ENCODE data around the gene LXN.

Gene LXN

DNA sequence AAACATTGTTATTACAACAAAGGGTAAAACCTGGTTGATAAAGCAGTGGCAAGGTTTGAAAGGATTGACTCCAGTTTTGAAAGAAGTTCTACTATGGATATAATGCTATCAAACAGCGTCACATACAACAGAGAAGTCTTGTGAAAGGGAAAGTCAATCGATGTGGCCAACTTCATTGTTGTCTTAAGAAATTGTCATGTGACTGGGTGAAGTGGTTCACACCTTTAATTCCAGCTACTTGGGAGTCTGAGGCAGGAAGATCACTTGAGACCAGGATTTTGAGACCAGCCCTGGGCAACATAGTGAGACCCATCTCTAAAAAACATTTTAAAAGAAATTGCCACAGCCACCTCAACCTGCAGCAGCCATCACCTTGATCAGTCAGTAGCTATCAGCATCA is 6.2 kb upstream of the LXN start:
- no peak for DNase-seq (ENCODE audit: insufficient read length, low spot score)
- no peak for FAIRE-seq

DNA sequence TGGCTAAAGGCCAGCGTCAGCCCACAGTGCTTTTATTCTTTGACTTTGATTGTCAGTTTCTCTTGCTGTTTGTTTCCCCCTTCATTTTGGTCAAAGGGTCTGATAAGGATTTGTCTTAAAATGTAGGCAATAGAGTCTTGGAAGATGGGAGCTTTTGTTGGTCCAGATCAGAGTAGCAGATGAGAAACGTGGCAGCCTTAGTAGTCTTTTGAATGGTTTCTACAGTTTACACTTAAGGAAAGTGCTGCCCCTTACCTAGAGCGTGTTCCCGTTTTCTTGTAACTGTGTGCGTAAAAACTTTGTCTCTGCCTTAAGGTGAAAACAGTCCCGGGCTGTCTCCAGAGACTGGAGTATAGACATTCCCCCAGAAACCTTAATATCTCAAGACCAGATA is 630 bp downstream of the LXN start:
- FAIRE-seq (peak; percentile 65), DNase-seq (ENCODE audit: insufficient read length, low spot score) (no peak)

DNA sequence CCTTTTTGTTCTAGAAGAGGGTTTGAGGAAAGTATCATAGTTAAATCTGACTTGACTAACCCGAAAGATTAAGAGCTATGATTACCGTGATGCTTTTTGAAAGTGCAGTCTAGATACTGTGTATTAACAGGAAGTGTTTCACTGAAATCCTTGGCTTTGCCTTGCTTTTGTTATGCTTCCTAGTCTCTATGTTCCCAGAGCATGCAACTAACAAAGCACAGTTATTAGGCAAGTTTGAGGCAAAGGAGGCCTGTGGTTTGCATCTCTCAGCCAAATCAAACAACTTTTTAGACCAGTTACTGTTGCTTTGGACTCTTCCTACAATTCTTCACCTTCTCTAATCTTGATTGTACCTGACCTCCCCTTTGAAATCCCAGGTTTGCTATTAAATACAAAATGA is 3.9 kb downstream of the LXN start:
- FAIRE-seq = no peak
- no peak for DNase-seq (ENCODE audit: insufficient read length, low spot score)

DNA sequence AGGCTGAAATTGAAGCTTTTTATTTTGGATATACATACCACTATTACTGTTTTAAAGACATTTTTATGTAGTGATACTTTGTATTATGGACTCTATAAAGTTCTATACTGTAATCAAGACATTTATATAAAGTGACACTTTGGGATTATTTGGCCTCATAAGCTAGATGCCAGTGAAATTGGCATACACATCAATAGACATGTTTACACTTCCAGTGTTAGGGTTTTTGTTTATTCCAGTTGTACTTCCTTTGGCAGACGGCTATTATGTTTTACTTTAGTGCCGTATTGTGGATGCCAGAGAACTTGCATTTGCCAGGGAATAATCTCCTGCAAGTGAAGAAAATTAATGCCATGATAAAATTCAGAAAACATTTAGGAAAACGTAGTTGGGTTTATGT is 6.0 kb downstream of the LXN start:
- DNase-seq (ENCODE audit: insufficient read length, low spot score) (no peak), FAIRE-seq (no peak)

DNA sequence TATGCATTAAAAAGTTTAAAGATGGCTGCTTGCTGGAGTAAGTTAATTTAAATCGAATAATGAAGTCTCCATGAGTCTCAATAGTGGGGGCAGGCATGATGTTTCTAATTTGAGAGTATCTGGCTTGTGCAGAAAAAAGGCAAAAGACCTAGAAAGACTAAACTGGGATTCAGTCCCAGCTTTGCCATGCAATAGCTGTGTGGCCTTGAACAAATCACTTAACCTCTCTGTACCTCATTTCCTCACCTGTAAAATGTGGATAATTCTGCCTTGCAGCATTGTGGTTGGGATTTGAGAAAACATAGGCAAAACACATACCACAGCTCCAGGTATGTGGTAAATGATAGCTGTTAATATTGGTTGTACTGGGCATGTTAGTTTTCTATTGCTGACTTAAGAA is 8.6 kb downstream of the LXN start:
- DNase-seq (ENCODE audit: insufficient read length, low spot score) = no peak
- FAIRE-seq = no peak

DNA sequence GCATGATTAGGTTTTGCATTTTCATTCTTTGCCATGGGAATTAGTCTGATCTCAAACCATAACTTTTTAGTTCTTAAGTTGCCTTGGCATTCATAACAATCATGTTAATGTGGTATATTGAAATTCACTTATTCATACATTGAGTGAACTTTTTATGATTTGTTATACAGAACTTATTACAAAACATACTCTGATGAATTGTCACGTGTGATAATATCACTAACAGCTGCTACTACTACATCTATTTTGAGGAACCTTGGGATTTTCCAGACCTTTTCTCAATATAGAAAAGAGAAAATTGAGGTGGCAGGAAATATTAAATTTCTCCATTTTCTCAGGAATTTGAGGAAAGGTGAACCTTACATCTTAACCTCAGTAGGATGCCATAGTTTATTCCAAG is 9.2 kb downstream of the LXN start:
- FAIRE-seq = no peak
- no peak for DNase-seq (ENCODE audit: insufficient read length, low spot score)

DNA sequence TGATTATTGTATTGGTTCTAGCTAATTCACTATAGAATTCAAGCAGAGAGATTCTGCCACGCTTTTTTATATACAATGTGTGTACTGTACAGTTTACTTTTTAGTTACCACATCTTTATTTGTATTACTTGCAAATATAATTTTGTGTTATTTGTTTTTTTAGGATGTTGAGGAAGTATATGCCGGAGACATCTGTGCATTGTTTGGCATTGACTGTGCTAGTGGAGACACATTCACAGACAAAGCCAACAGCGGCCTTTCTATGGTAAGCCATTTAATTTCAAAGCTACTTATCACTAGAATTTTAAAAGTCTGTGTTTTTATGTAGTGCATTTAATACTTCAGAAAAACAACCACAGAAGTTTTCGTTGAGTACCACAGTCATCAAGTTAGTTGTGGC is 11.7 kb downstream of the LXN start:
- DNase-seq (ENCODE audit: insufficient read length, low spot score) = no peak
- no peak for FAIRE-seq

DNA sequence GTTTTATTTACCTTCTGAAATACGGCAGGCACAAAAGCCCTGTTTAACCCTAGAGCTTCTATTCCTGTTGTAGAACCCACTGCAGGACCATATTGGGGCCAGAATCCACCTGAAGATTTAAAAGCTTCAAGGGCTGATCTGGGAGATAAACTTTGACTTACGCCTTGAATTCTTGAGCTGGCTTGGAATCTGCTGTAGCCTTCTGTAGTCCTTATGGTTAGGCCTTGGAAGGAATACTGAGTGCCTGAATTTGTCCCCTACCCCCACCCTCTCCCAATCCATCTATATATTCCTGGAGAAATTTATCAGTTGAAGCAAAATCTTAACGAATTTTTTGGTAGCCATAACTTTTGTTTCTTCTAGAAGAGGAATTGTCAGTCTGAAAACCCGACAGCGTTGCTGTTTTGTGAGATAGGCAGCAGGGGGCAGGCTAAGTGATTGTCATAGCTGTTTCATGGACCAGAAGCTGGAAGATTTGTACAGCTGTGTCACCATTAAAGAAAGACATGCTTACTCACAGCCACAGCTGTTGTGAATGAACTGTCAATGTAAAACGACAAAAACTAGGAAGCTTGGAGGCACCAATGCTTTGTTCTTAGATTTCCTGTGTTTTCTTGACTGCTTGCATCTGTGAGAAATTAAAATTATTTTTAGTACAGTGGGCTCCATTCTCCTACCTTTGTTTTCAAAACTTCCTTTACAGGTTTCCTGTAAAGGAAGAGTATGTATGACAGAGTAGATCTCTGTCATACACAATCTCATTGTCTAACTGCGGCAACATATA is 12.8 kb downstream of the LXN start:
- peak; percentile 97 for FAIRE-seq
- no peak for DNase-seq (ENCODE audit: insufficient read length, low spot score)

DNA sequence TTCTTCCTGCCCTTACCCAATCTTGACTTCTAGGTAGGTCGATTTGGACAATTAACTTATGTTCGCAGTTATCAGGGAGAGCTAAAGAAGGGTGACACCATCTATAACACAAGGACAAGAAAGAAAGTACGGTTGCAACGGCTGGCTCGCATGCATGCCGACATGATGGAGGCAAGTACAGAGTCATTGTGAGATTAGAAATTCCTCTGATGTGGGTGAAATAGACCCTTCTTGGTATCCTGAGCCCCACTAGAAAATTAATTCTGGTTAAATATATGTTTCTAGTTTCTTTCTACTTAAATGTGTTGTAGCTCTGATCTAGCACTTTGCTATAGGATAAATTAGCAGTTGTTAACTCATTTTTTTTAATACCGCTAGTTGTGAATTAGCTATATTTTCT is 13.6 kb downstream of the LXN start:
- FAIRE-seq (no peak), DNase-seq (ENCODE audit: insufficient read length, low spot score) (no peak)

DNA sequence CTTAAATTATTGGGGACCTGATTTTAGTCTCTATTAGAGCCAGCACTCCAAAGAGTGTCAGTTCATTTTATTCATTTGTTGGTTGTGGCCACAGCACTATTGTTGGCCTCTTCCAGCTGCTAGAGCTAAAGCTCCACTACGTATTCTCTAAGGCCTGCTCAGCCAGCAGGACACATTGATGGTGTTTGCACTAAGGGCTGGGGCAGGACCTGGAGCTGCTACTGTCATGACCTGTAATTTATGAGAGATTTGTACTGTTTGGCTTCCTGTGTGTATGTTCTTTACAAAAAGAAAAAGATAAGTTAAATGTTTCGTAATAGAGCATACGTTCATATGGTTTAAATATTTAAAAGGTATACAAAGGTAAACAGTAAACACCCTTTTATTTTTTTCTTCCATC is 20.0 kb downstream of the LXN start:
- DNase-seq (ENCODE audit: insufficient read length, low spot score) (no peak), FAIRE-seq (no peak)

DNA sequence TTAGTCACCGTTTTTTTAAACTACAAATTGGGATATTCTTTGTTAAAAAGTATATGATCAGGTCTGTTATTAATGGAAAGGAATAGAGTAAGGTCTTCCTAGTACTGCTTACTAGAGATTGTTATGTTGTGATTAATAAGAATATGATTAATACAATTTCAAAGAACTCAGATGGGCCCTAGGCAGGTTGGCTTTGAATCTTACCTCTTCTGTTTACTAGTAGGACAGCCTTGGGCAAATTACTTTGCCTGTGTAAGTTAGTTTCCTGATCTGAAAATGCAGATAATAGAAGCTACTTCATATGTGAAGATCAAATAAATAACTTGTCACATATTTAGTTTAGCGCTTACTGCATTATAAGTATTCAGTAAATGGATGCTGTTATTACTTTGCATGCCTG is 21.3 kb downstream of the LXN start:
- DNase-seq (ENCODE audit: insufficient read length, low spot score) = no peak
- no peak for FAIRE-seq

DNA sequence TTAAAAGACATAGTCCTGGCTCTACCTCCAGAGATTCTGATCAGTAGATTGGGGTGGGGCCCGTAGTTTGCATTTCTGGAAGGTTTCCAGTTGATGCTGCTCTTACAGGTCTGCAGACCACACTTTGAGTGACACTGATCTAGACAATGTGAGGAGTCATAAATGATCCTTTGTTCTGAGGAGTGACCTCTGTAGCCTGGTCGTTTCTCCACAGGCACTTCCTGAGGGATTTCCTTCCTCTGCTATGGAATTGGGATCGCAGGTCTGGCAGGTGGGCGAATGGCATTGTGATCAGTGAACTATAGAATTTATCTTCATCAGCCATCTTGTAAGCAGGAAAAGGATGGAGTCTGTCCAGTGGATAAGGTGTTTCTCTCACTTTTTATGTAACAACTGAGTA is 22.7 kb downstream of the LXN start:
- DNase-seq (ENCODE audit: insufficient read length, low spot score) (no peak), FAIRE-seq (no peak)

DNA sequence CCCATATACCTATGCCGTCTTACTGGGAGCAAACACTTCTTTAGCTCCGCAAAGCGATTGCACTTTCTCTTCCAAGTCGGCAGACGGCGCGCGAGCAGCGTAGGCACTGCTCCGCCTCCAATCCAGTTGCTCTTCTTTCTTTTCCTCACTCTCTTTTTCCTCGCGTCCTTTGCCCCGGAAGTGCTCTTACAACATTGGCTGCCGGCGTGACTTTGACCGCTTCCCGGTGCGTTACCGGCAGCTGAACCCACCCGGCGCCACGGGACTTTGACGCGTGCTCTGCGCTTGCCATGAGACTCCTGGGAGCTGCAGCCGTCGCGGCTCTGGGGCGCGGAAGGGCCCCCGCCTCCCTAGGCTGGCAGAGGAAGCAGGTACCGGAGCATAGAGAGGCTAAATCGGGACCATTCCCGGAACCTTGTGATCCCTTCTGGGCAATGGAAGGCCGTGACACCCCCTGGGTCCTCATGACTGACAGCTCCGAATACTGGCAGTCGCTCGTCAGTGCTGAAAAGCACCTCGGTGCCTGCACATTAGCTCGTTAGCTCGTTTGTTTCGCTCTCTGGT is 28.0 kb downstream of the LXN start, which contains the start of gene GFM1:
Gene GFM1 (plus strand): TSS at position 183 of the 564 bp plus-strand sequence. CDS start 108 bp downstream, at position 291.
- FAIRE-seq (peak; percentile 96), DNase-seq (ENCODE audit: insufficient read length, low spot score) (peak; percentile 66)

DNA sequence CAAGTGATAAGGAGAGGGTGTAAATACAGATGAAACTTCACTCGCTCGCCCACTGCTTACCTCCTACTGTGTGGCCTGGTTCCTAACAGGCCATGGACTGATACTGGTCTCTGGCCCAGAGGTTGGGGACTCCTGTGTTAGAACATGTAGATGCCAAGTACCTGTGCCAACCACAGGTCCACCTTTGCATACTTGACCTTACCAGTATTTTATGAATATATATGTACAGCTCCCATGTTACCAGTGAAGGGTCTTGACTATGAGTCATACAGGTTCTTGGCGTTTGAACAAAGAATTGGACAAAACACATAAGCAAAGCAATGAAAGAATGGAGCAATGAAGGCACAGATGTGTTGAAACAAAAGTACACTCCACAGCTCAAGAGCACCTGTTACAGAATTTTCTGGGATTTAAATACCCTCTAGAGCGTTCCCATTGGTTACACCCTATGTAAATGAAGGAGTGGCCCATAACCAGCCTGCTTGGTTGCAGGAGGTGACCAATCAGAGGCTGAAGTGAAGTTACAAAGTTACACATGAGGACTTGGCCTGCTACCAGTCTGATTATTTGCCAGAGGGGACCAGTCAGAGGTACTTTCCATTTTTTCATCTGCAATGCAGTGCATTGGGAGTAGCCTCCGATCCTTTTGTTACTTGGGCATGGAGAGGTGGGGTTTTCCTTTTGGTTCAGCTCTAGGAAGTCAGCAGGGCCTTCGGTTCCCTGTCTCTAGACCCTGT is 29.8 kb downstream of the LXN start:
- DNase-seq (ENCODE audit: insufficient read length, low spot score) (no peak), FAIRE-seq (no peak)

DNA sequence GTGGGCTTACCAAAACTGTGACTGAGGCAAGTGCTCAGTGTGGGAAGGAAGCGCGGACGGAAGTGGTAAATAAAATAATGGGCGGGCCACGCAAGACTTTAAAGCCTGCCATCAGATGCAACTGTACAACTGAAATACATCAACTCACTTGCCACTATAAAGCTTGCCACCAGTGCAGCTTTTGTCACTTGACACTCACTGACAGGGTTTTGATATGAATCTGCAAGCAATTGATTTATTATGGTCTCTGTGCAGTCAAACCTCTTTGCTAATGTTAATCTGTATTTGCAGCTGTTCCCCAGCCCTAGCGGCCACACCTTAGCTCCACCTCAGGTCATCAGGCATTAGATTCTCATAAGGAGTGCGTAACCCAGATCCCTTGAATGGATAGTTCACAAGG is 30.4 kb downstream of the LXN start:
- FAIRE-seq (no peak), DNase-seq (ENCODE audit: insufficient read length, low spot score) (no peak)

DNA sequence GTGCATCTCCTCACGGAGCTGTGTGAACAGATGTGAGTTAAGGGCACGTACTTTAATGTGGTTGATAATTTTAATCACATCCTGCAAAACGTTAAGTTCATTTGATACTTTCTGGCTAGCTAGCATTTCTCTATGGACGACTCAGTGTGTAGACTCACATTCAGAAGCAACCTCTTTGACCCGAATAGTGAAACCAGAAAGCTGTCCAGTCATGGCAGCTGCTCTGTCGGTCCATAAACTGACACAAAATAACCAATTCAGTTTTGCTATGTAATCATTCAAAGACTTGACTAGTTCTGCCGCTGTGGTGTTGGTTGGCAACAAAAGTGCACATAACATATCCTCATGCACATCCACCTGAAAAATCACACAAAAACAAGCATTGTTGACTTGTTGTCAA is 31.8 kb downstream of the LXN start:
- FAIRE-seq (no peak), DNase-seq (ENCODE audit: insufficient read length, low spot score) (no peak)

DNA sequence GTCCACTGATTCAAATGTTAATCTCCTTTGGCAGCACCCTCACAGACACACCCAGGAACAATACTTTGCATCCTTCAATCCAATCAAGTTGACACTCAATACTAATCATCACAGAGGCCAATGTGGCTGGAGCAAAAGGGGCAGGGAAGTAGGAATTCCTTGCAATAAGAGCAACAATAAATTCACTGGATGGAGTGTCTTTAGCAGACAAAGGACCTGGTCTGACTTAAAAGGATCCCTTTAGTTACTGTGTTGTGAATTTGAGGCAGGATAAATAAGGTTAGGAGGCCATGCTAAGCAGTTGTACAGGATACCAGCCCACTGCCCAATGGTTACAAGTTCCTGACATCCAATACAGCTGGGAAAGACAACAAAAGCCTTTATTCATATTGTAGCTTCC is 40.5 kb downstream of the LXN start:
- DNase-seq (ENCODE audit: insufficient read length, low spot score) = no peak
- FAIRE-seq = no peak

DNA sequence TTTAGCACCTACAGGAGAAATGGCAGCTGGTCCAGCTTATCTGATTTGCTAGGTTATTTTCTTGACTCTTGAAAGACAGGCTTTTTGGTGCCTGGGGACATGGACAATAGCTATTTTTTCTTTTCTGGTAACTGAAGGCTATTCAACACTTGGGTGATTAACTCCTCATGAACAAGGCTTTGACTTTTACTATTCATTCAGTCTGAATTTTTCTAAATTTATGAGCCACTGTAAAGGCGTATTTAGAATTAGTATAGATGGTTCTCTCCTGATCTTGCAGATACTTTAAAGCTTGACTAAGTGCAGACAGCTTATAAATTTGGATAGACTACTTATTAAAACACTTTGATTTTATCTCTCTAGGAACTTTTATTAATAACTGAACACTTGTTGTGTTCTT is 46.6 kb downstream of the LXN start:
- no peak for FAIRE-seq
- no peak for DNase-seq (ENCODE audit: insufficient read length, low spot score)

DNA sequence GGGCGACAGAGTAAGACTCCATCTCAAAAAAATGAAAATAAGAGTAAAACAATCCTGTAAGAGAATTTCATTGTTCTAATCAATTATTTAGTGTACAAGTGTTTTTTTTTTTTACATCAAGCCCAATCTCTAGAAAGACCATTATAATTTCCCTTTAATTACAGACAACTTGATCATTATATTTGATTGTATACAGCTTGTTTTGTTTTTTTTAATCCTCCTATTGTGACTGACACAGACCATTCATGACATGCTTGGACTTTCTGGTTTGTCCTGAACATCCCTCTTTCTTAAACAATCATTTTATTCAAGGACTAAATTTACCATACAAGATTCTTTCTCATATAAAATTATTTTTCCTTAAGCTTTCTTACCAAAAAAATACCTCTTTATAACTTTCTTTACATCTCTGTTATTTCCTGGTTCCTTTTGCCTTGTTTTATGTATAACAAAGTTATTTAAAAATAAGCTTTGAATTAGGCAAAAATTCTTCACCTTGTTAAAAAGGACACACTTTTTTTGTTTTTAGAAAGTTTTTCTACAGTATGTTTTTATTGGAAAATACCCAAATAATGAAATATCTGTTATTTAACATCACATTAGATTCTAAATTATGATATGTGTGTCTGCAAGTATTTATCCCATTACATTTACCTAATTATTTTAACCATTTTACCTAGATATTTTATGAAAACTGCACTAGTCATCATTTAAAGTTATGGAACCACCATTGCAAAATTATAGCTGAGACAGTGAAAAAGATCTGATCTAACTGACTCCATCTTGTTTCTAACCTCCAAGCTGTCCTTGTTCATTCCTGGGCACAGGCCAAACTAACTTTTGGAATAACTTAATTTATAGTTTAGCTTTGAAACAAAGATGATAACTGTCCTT is 54.2 kb downstream of the LXN start:
- no peak for FAIRE-seq

More for the DNA sequence above, 54.2 kb downstream of the LXN start:
- DNase-seq (ENCODE audit: insufficient read length, low spot score) = no peak

Measured in GM19239 (cell line).